ENCODE results near the gene SF3A1.

- TF ChIP-seq POLR2A (IDR thresholded peaks at IDR 0.05): no peak
- TF ChIP-seq, protein P1, sequence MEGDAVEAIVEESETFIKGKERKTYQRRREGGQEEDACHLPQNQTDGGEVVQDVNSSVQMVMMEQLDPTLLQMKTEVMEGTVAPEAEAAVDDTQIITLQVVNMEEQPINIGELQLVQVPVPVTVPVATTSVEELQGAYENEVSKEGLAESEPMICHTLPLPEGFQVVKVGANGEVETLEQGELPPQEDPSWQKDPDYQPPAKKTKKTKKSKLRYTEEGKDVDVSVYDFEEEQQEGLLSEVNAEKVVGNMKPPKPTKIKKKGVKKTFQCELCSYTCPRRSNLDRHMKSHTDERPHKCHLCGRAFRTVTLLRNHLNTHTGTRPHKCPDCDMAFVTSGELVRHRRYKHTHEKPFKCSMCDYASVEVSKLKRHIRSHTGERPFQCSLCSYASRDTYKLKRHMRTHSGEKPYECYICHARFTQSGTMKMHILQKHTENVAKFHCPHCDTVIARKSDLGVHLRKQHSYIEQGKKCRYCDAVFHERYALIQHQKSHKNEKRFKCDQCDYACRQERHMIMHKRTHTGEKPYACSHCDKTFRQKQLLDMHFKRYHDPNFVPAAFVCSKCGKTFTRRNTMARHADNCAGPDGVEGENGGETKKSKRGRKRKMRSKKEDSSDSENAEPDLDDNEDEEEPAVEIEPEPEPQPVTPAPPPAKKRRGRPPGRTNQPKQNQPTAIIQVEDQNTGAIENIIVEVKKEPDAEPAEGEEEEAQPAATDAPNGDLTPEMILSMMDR (IDR thresholded peaks at IDR 0.05): no peak
These were observed 72.0 kb downstream of the SF3A1 start for GRCh38 chr22:30284666-30285065.

Measured in uterus (tissue), 2 donors.